Gastroesophageal sphincter (tissue), 4 donors: ENCODE data around the gene FLRT2. TPM values are rescaled to one million over a fixed set of nuclear protein-coding genes. Genes with fewer than 3 reads are reported as not detected.

Source experiments
- ATAC-seq: fragments of 150-250 bp; one replicate; pipeline ENCODE4 v1.9.1; 2016; ENCODE audit warnings: mild to moderate bottlenecking, moderate library complexity
- H3K27ac ChIP-seq, 4 donors: fragments of 200-600 bp; sonication (generic) in 3 of 4; 1 replicate in 3 of 4; 2 replicates in 1 of 4; pipeline ENCODE4 v1.5.1; 2016 to 2019
- H3K27me3 ChIP-seq: fragments of 200-600 bp; sonication (generic); one replicate; pipeline ENCODE4 v1.5.1; 2019
- H3K36me3 ChIP-seq, 2 donors: fragments of 200-600 bp; sonication (generic); one replicate each; pipeline ENCODE4 v1.5.1; 2019; ENCODE audit warnings: control low read depth in 1 of 2
- H3K4me1 ChIP-seq, 3 donors: fragments of 200-600 bp; sonication (generic); 1 replicate in 2 of 3; 2 replicates in 1 of 3; pipeline ENCODE4 v1.5.1; 2016 to 2019; ENCODE audit warnings: control low read depth in 2 of 3
- H3K4me3 ChIP-seq, 2 donors: fragments of 200-600 bp; sonication (generic); one replicate each; pipeline ENCODE4 v1.5.1; 2019; ENCODE audit warnings: mild to moderate bottlenecking in 1 of 2, moderate library complexity in 1 of 2
- H3K9me3 ChIP-seq, 3 donors: fragments of 200-600 bp; sonication (generic); one replicate each; pipeline ENCODE4 v1.5.1; 2017 to 2019; ENCODE audit warnings: control low read depth in 2 of 3
- EP300 ChIP-seq: sonication (generic); formaldehyde crosslinking; IDR thresholded peaks from one replicate; pipeline ENCODE4 v1.6.1; 2017; ENCODE audit warnings: antibody characterized with exemption, mild to moderate bottlenecking
- POLR2A ChIP-seq, 2 donors: fragments of 450-650 bp; IDR thresholded peaks; one replicate each; pipeline ENCODE4 v1.6.1; 2017; ENCODE audit warnings: antibody characterized with exemption in 2 of 2, mild to moderate bottlenecking in 2 of 2, moderate library complexity in 1 of 2
- POLR2AphosphoS5 ChIP-seq: sonication (generic); formaldehyde crosslinking; IDR thresholded peaks from one replicate; pipeline ENCODE4 v1.6.1; 2017; ENCODE audit warnings: antibody characterized with exemption
- WGBS, 2 donors: methylation state at CpG; one replicate each; pipeline ENCODE4 v1.1.5; 2018; ENCODE audit warnings: low coverage in 1 of 2; 5-methylcytosine and 5-hydroxymethylcytosine counted together
- total RNA-seq, 4 donors: library from RNA; depleted of rRNA; stranded (reverse); fragments of >200 nt; gene quantifications; one replicate each; pipeline ENCODE4 v1.1.0, GENCODE V29; 2016
- TF ChIP-seq, protein P1 (sequence below), 4 experiments: fragments of 200-600 bp in 2 of 4; fragments of 450-650 bp in 2 of 4; sonication (generic) in 1 of 4; IDR thresholded peaks; one replicate each; pipeline ENCODE4 v1.5.1; 2017 to 2019; ENCODE audit warnings: antibody characterized with exemption in 4 of 4, mild to moderate bottlenecking in 2 of 4, moderate library complexity in 2 of 4

The FLRT2 gene
- total RNA-seq, 4 donors from 2014 or later, result 9.2 to 30.8 (median 16.4) TPM

DNA sequence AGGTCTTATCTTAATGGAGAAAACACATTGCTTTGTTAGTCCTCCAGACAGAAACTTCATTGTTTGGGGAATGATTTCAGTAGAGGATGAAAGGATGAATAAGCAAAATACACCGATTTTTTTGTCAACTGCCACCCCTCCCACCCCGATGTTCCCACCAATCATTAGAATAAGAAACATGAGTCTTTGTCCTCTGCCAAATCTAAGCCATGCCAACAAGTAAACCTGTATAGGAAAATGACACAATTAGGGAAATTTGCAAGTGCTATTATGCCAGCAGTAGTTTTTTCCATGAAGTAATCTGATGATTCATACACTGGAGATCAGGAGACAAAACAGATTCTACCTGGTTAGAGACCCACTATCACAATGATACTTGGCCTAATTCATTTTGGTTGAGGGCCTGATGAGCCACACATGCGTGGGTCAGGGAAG lies 35.9 kb downstream of the FLRT2 start:
- 46 to 64% methylated on average over 3 of the region's 3 CpGs for WGBS, 2 donors
- TF ChIP-seq POLR2AphosphoS5 (peak; percentile 31), POLR2A (IDR thresholded peaks at IDR 0.05) (no peak)
- Histone ChIP-seq H3K4me3 (no peak overlapping the region), H3K27me3 (no peaks in the 10 kb centered on the region), H3K36me3 (no peaks in the 10 kb centered on the region), H3K27ac (peak overlapping the region in 2 of 4 donors; percentile 1 to 33), H3K9me3 (no peaks in the 10 kb centered on the region), H3K4me1 (no peaks in the 10 kb centered on the region)
- ATAC-seq, result peak; percentile 27

DNA sequence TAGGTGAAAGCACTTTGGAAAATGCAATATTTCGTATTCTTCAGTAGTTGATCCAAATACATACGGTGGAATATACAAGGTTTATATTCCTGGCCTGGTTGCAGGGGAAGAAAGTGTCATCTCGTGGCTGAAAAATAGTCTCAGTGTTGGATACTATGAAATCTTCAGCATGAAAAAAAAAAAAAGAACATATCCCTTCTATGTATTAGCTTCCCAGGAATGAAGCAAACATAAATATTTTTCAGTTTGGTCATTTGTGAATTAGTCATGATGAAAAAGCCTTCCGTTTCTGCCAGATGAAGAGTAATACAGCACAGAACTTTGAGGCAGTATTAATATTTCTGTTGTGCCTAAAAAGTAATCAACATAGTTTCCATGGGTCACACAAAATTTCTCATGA lies 36.7 kb downstream of the FLRT2 start:
- 9 to 27% methylated on average over 3 of the region's 4 CpGs for WGBS, 2 donors
- no peaks in the 10 kb centered on the region for H3K4me1 ChIP-seq
- ATAC-seq, result peak; percentile 57
- H3K4me3 ChIP-seq, result no peak overlapping the region
- H3K27me3 ChIP-seq, result no peaks in the 10 kb centered on the region
- no peaks in the 10 kb centered on the region for H3K9me3 ChIP-seq
- TF ChIP-seq, protein P1, sequence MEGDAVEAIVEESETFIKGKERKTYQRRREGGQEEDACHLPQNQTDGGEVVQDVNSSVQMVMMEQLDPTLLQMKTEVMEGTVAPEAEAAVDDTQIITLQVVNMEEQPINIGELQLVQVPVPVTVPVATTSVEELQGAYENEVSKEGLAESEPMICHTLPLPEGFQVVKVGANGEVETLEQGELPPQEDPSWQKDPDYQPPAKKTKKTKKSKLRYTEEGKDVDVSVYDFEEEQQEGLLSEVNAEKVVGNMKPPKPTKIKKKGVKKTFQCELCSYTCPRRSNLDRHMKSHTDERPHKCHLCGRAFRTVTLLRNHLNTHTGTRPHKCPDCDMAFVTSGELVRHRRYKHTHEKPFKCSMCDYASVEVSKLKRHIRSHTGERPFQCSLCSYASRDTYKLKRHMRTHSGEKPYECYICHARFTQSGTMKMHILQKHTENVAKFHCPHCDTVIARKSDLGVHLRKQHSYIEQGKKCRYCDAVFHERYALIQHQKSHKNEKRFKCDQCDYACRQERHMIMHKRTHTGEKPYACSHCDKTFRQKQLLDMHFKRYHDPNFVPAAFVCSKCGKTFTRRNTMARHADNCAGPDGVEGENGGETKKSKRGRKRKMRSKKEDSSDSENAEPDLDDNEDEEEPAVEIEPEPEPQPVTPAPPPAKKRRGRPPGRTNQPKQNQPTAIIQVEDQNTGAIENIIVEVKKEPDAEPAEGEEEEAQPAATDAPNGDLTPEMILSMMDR (IDR thresholded peaks at IDR 0.05), result no peak
- TF ChIP-seq POLR2AphosphoS5, result peak; percentile 41
- H3K27ac ChIP-seq, result peak overlapping the region in 1 of 4 donors; percentile 1
- no peaks in the 10 kb centered on the region for H3K36me3 ChIP-seq

DNA sequence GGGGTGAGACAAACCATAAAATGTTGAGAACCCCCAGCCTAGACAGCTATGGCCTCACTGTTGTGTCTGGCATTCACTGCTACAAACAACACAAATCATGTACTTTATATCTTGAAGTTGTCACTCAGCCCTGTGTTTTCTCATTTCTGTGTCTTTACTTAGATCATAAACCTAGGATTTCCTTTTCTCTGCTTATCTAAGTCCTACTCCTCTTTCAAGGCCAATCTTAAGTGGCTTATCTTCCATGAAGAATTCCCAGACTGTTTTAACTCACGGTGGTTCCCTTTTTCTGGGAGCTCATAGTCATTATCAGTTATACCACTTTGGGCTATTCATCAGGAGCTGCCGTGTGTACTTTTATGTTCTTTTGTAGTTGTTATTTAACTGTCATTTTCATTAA lies 42.1 kb downstream of the FLRT2 start:
- WGBS, 2 donors, result 76 to 90% methylated on average over 2 of the region's 2 CpGs

DNA sequence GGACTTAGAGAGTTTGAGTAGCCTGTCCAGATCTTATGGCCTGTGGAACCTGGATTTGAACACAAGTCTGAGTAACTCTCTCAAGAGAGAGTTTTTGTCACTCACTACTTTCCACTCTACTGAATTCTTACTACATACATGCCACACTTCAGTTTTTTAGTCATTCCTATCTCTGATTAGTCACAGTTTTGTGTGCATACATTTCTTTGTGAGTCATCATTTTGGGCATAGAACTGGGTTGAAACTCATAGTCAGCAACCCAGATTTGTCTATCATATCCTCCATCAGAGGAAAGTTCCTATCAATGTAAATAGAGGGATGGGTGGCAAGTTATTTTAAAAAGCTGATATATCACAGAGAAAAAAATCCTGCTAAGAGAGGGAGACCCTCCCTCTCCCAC lies 42.9 kb downstream of the FLRT2 start:
- no peaks in the 10 kb centered on the region for H3K27me3 ChIP-seq
- no peak for ATAC-seq
- no peak overlapping the region for H3K4me3 ChIP-seq
- TF ChIP-seq POLR2AphosphoS5, result no peak
- no peak for TF ChIP-seq POLR2A (IDR thresholded peaks at IDR 0.05)
- TF ChIP-seq, protein P1 (IDR thresholded peaks at IDR 0.05), result no peak
- TF ChIP-seq EP300, result no peak
- H3K36me3 ChIP-seq, result no peaks in the 10 kb centered on the region
- no peak overlapping the region for H3K27ac ChIP-seq
- H3K4me1 ChIP-seq, result peaks cover 0 to 15% (median 0%) of the 10 kb centered on the region in 3 donors
- H3K9me3 ChIP-seq, result no peaks in the 10 kb centered on the region

More for the DNA sequence above, 42.1 kb downstream of the FLRT2 start:
- peaks cover 0 to 15% (median 0%) of the 10 kb centered on the region in 3 donors for H3K4me1 ChIP-seq
- H3K27me3 ChIP-seq, result no peaks in the 10 kb centered on the region
- TF ChIP-seq POLR2A (IDR thresholded peaks at IDR 0.05) (no peak), POLR2AphosphoS5 (no peak), EP300 (no peak)
- TF ChIP-seq, protein P1 (IDR thresholded peaks at IDR 0.05), result no peak
- H3K4me3 ChIP-seq, result no peak overlapping the region
- ATAC-seq, result no peak
- no peak overlapping the region for H3K27ac ChIP-seq
- H3K9me3 ChIP-seq, result no peaks in the 10 kb centered on the region
- H3K36me3 ChIP-seq, result no peaks in the 10 kb centered on the region

DNA sequence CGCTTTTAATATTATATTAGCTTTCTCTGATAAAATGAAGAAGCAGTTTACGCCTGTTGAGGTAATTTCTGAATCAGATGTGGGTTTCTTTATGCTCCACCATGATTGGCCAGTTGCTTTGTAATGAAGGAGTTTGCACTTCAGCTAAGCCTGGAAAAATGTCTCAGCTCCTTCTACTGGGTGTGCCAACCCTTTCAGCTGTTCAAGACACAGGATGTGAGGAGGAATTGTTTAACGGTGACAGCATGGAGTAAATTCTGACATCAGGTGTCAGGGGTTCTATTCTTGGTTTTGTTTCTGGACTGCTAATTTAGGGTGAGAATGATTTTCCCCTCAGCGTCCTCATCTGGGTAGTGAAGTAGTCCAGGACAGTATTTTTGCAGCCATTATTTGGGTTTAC lies 43.5 kb downstream of the FLRT2 start:
- H3K4me1 ChIP-seq, result peaks cover 0 to 15% (median 0%) of the 10 kb centered on the region in 3 donors
- TF ChIP-seq POLR2A (IDR thresholded peaks at IDR 0.05), result no peak
- TF ChIP-seq, protein P1 (IDR thresholded peaks at IDR 0.05), result no peak
- TF ChIP-seq POLR2AphosphoS5, result no peak
- no peak for ATAC-seq
- H3K27ac ChIP-seq, result no peak overlapping the region
- no peaks in the 10 kb centered on the region for H3K9me3 ChIP-seq
- no peaks in the 10 kb centered on the region for H3K27me3 ChIP-seq
- no peak overlapping the region for H3K4me3 ChIP-seq
- WGBS, 2 donors, result 52 to 75% methylated on average over 3 to 4 of the region's 4 CpGs
- H3K36me3 ChIP-seq, result no peaks in the 10 kb centered on the region
